ENCODE results near the gene SUN3. TPM values are rescaled to one million over a fixed set of nuclear protein-coding genes. Genes with fewer than 3 reads are reported as not detected.

Gene SUN3
- polyA plus RNA-seq, 1 donor from 2014 or later = not detected

GRCh38 chr7:47962262-47962661 lies 66.6 kb downstream of the SUN3 start:
- peaks cover 5% of the 10 kb centered on the region for H3K9me3 ChIP-seq (ENCODE audit: low read length)
- H3K4me3 ChIP-seq (ENCODE audit: low read length) = no peak overlapping the region
- H3K27ac ChIP-seq (ENCODE audit: low read length) = no peak overlapping the region
- peaks cover 16% of the 10 kb centered on the region for H3K36me3 ChIP-seq (ENCODE audit: insufficient read depth, low read length)
- no peaks in the 10 kb centered on the region for H3K9me2 ChIP-seq (ENCODE audit: insufficient read depth, low read length)
- TF ChIP-seq REST (IDR thresholded peaks at IDR 0.05; ENCODE audit: borderline replicate concordance) (no peak), EZH2 (IDR thresholded peaks at IDR 0.05; ENCODE audit: borderline replicate concordance, insufficient read depth, low read length, poor library complexity, severe bottlenecking) (no peak), MXI1 (conservative IDR thresholded peaks at IDR 0.05; ENCODE audit: poor library complexity, severe bottlenecking) (no peak), TAF1 (IDR thresholded peaks at IDR 0.05; ENCODE audit: low read depth) (no peak), CTCF (IDR thresholded peaks at IDR 0.05; ENCODE audit: poor library complexity, severe bottlenecking) (no peak), SMC3 (conservative IDR thresholded peaks at IDR 0.05; ENCODE audit: poor library complexity) (no peak), POLR2AphosphoS5 (IDR thresholded peaks at IDR 0.05) (no peak), RAD21 (conservative IDR thresholded peaks at IDR 0.05) (no peak), EP300 (conservative IDR thresholded peaks at IDR 0.05; ENCODE audit: poor library complexity, severe bottlenecking) (no peak)
- no peaks in the 10 kb centered on the region for H3F3A ChIP-seq (ENCODE audit: insufficient read depth, low read length, poor library complexity, severe bottlenecking)
- no peaks in the 10 kb centered on the region for H3K27me3 ChIP-seq (ENCODE audit: insufficient read depth, low read depth, low read length)
- no peaks in the 10 kb centered on the region for H3K79me2 ChIP-seq (replicated peaks; ENCODE audit: insufficient read depth, low read length)
- no peaks in the 10 kb centered on the region for H4K20me1 ChIP-seq (ENCODE audit: insufficient read depth)
- no peak overlapping the region for H3K9ac ChIP-seq (ENCODE audit: low read length)
- H3K4me2 ChIP-seq (ENCODE audit: low read length) = no peak overlapping the region
- H2AFZ ChIP-seq (ENCODE audit: low read depth, low read length) = no peak overlapping the region

GRCh38 chr7:47957156-47957555 lies 71.8 kb downstream of the SUN3 start:
- no peak overlapping the region for H3K27ac ChIP-seq (ENCODE audit: low read length)
- H3K4me3 ChIP-seq (ENCODE audit: low read length) = no peak overlapping the region
- H3K27me3 ChIP-seq (ENCODE audit: insufficient read depth, low read depth, low read length) = no peaks in the 10 kb centered on the region
- H3K36me3 ChIP-seq (ENCODE audit: insufficient read depth, low read length) = peaks cover 13% of the 10 kb centered on the region
- H3K9ac ChIP-seq (ENCODE audit: low read length) = no peak overlapping the region
- H3K9me3 ChIP-seq (ENCODE audit: low read length) = peaks cover 5% of the 10 kb centered on the region
- no peaks in the 10 kb centered on the region for H4K20me1 ChIP-seq (ENCODE audit: insufficient read depth)
- H2AFZ ChIP-seq (ENCODE audit: low read depth, low read length) = no peak overlapping the region
- H3K79me2 ChIP-seq (replicated peaks; ENCODE audit: insufficient read depth, low read length) = no peaks in the 10 kb centered on the region
- no peaks in the 10 kb centered on the region for H3K9me2 ChIP-seq (ENCODE audit: insufficient read depth, low read length)
- no peaks in the 10 kb centered on the region for H3F3A ChIP-seq (ENCODE audit: insufficient read depth, low read length, poor library complexity, severe bottlenecking)
- no peak overlapping the region for H3K4me2 ChIP-seq (ENCODE audit: low read length)
- TF ChIP-seq MXI1 (conservative IDR thresholded peaks at IDR 0.05; ENCODE audit: poor library complexity, severe bottlenecking) = no peak
- TF ChIP-seq SMC3 (conservative IDR thresholded peaks at IDR 0.05; ENCODE audit: poor library complexity) = no peak
- TF ChIP-seq EZH2 (IDR thresholded peaks at IDR 0.05; ENCODE audit: borderline replicate concordance, insufficient read depth, low read length, poor library complexity, severe bottlenecking) = no peak
- no peak for TF ChIP-seq CTCF (IDR thresholded peaks at IDR 0.05; ENCODE audit: poor library complexity, severe bottlenecking)
- no peak for TF ChIP-seq POLR2AphosphoS5 (IDR thresholded peaks at IDR 0.05)
- no peak for TF ChIP-seq EP300 (conservative IDR thresholded peaks at IDR 0.05; ENCODE audit: poor library complexity, severe bottlenecking)
- TF ChIP-seq RAD21 (conservative IDR thresholded peaks at IDR 0.05) = no peak
- TF ChIP-seq TAF1 (IDR thresholded peaks at IDR 0.05; ENCODE audit: low read depth) = no peak
- TF ChIP-seq REST (IDR thresholded peaks at IDR 0.05; ENCODE audit: borderline replicate concordance) = no peak
